Measurements from ENCODE around the gene GOLGA7B.

DNA sequence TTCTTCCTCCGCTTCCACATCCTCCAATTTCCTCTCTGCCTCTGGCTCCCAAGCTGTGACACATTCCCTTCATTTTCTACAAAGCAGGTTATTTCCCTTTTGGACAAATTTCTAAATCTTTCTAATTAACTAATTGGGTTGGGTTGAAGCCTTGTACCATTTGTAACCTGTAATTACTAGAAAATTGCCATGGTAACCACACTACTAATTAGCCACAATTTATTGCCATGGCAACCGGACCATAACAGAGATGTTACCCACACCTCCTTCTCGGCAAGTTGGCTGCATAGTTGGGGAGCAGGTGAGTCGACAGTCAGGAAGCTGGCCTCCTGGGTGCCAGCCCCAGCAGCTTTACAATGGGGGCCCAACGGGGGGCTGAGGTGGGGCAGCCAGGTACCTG, 61.6 kb downstream of the GOLGA7B start:
- TF ChIP-seq, protein P1, sequence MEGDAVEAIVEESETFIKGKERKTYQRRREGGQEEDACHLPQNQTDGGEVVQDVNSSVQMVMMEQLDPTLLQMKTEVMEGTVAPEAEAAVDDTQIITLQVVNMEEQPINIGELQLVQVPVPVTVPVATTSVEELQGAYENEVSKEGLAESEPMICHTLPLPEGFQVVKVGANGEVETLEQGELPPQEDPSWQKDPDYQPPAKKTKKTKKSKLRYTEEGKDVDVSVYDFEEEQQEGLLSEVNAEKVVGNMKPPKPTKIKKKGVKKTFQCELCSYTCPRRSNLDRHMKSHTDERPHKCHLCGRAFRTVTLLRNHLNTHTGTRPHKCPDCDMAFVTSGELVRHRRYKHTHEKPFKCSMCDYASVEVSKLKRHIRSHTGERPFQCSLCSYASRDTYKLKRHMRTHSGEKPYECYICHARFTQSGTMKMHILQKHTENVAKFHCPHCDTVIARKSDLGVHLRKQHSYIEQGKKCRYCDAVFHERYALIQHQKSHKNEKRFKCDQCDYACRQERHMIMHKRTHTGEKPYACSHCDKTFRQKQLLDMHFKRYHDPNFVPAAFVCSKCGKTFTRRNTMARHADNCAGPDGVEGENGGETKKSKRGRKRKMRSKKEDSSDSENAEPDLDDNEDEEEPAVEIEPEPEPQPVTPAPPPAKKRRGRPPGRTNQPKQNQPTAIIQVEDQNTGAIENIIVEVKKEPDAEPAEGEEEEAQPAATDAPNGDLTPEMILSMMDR (conservative IDR thresholded peaks at IDR 0.05) = no peak
- TF ChIP-seq EZH2 (IDR thresholded peaks at IDR 0.05; ENCODE audit: low read depth) = no peak
